K562 (cell line): Measurements from ENCODE around the gene ACY1. TPM values are rescaled to one million over a fixed set of nuclear protein-coding genes. Genes with fewer than 3 reads are reported as not detected.
A peak's percentile ranks its signal among the peaks of the same experiment; 100 is the strongest.

ENCODE experiments used
- ATF7 ChIP-seq: fragments of 450-650 bp; IDR thresholded peaks from 2 replicates; pipeline ENCODE4 v1.7.1; 2014; ENCODE audit warnings: mild to moderate bottlenecking, moderate library complexity
- CTBP1 ChIP-seq: fragments of 450-650 bp; IDR thresholded peaks from 2 replicates; pipeline ENCODE4 v1.6.1; 2016; ENCODE audit warnings: borderline replicate concordance
- FOXM1 ChIP-seq, 2 experiments: fragments of 450-650 bp in 1 of 2; sonication (generic) in 1 of 2; formaldehyde crosslinking in 1 of 2; IDR thresholded peaks; 2 replicates each; pipeline versions ENCODE4 v1.6.1 to v1.9.0; 2017 to 2022; ENCODE audit warnings: low read depth in 2 of 2, mild to moderate bottlenecking in 2 of 2, missing genetic modification reagents in 1 of 2, moderate library complexity in 1 of 2
- GTF2E2 ChIP-seq: fragments of 200-800 bp; sonication (Bioruptor generic); IDR thresholded peaks from 2 replicates; pipeline ENCODE4 v1.6.1; 2016; ENCODE audit warnings: missing genetic modification characterization, missing compliant biosample characterization
- MCM5 ChIP-seq: fragments of 450-650 bp; IDR thresholded peaks from 2 replicates; pipeline ENCODE4 v1.6.1; 2016; ENCODE audit warnings: low read depth
- RCOR1 ChIP-seq, 2 experiments: IDR thresholded peaks; 2 replicates each; pipeline ENCODE4 v1.6.1; 2012; ENCODE audit warnings: low read depth in 2 of 2, low read length in 2 of 2, borderline replicate concordance in 1 of 2, improper control_type of control experiment in 1 of 2
- SAP30 ChIP-seq: fragments of 200-600 bp; sonication (generic); IDR thresholded peaks from 2 replicates; pipeline ENCODE4 v1.6.1; 2012; ENCODE audit warnings: borderline replicate concordance, low read depth, mild to moderate bottlenecking, moderate library complexity, low read length, control low read depth, inconsistent platforms; ENCODE audit not compliant: insufficient read depth, poor library complexity, severe bottlenecking
- SIRT6 ChIP-seq: IDR thresholded peaks from one replicate; pipeline ENCODE4 v1.6.1; 2012; ENCODE audit warnings: low read depth, mild to moderate bottlenecking, control low read depth, inconsistent platforms, low read length, moderate library complexity
- STAT5B ChIP-seq: fragments of 250-450 bp; sonication (Bioruptor Pico); IDR thresholded peaks from 2 replicates; pipeline ENCODE4 v1.8.0; 2021; ENCODE audit warnings: mild to moderate bottlenecking, inconsistent platforms
- THAP7 ChIP-seq: fragments of 250-450 bp; sonication (Bioruptor Pico); IDR thresholded peaks from 2 replicates; pipeline ENCODE4 v1.5.0; 2021
- U2AF1 ChIP-seq: fragments of 200-400 bp; formaldehyde crosslinking; optimal IDR thresholded peaks from 2 replicates; pipeline ENCODE3; 2017; ENCODE audit warnings: mild to moderate bottlenecking, low read depth, low read length, moderate library complexity
- polyA plus RNA-seq, 8 experiments: library from polyadenylated mRNA; depleted of rRNA in 4 of 8; stranded (reverse) in 5 of 8; unstranded in 3 of 8; fragments of >200 nt; fragmentation: Nextera tagmentation in 2 of 8; fragmentation: Illumina TruSeq in 1 of 8; extraction: Ambion mirVana in 2 of 8; extraction: Trizol in 1 of 8; gene quantifications; 2 replicates each; pipeline versions ENCODE4 v1.2.1 to v1.2.3, GENCODE V29; 2011 to 2014; ENCODE audit warnings: inconsistent platforms in 1 of 8, missing spikeins in 1 of 8
- total RNA-seq, 7 experiments: library from RNA; depleted of rRNA in 6 of 7; stranded (reverse); fragments of >200 nt in 6 of 7; fragmentation: Illumina TruSeq in 2 of 7; extraction: Trizol in 2 of 7; gene quantifications; 2 replicates each; pipeline versions ENCODE4 v1.2.1 to v1.2.3, GENCODE V29; 2011 to 2021; ENCODE audit warnings: low replicate concordance in 1 of 7
- TF ChIP-seq, protein P1 (sequence below): sonication (generic); formaldehyde crosslinking; IDR thresholded peaks from 2 replicates; pipeline ENCODE4 v1.8.1; 2023; ENCODE audit warnings: missing genetic modification reagents, mild to moderate bottlenecking, borderline replicate concordance
- TF ChIP-seq, protein P2 (sequence below), 2 experiments: fragments of 150-350 bp in 1 of 2; IDR thresholded peaks; 2 replicates each; pipeline ENCODE4 v1.6.1; 2012 to 2016; ENCODE audit warnings: low read depth in 2 of 2, low read length in 2 of 2, mild to moderate bottlenecking in 1 of 2, moderate library complexity in 1 of 2
- TF ChIP-seq, protein P3 (sequence below): sonication (generic); formaldehyde crosslinking; IDR thresholded peaks from 2 replicates; pipeline ENCODE4 v1.8.0; 2022; ENCODE audit warnings: missing genetic modification reagents, mild to moderate bottlenecking, borderline replicate concordance

The ACY1 gene
- total and polyA plus RNA-seq, 9 of the 15 experiments (the other 6 are each of a cell fraction or from before 2014, with no cell fraction given), result 70.7 to 195 (median 123) TPM

DNA sequence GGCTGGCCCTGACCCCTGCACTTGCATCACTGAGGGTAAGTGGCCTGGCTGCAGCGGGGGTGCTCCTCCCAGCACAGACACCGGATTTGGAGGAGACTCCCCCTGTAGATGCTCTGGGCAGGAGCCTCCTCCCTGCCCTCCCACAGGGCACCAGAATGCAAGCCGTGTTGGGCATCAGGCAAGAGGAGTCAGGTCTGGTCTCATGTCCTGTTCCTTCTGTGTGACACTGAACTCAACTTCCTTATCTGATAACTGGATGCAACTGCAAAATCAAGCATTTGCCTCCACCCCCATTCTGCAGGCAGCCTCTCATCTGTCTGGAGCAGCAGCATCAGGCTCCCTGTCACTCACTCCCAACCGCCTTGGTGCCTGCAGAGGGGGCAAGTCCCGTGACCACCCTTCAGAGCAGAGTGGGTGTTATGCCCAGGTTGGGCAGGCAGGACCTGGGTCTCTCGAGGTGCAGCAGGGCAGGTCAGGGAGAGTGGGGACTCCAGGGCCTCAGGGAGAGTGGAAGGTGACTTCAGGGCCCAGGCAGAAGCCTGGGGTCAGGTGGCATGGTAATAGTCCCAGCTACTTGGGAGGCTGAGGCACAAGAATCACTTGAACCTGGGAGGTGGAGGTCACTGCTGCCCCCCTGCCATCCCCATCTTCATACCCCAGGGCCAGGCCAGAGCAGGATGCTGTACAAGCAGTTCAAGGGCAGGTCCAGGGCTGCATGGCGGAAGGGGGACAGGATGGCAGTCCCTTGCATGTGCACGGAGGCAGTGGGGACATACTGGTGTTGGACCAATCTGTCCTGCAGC lies 22.9 kb downstream of the ACY1 start (continued):
- TF ChIP-seq, protein P1, sequence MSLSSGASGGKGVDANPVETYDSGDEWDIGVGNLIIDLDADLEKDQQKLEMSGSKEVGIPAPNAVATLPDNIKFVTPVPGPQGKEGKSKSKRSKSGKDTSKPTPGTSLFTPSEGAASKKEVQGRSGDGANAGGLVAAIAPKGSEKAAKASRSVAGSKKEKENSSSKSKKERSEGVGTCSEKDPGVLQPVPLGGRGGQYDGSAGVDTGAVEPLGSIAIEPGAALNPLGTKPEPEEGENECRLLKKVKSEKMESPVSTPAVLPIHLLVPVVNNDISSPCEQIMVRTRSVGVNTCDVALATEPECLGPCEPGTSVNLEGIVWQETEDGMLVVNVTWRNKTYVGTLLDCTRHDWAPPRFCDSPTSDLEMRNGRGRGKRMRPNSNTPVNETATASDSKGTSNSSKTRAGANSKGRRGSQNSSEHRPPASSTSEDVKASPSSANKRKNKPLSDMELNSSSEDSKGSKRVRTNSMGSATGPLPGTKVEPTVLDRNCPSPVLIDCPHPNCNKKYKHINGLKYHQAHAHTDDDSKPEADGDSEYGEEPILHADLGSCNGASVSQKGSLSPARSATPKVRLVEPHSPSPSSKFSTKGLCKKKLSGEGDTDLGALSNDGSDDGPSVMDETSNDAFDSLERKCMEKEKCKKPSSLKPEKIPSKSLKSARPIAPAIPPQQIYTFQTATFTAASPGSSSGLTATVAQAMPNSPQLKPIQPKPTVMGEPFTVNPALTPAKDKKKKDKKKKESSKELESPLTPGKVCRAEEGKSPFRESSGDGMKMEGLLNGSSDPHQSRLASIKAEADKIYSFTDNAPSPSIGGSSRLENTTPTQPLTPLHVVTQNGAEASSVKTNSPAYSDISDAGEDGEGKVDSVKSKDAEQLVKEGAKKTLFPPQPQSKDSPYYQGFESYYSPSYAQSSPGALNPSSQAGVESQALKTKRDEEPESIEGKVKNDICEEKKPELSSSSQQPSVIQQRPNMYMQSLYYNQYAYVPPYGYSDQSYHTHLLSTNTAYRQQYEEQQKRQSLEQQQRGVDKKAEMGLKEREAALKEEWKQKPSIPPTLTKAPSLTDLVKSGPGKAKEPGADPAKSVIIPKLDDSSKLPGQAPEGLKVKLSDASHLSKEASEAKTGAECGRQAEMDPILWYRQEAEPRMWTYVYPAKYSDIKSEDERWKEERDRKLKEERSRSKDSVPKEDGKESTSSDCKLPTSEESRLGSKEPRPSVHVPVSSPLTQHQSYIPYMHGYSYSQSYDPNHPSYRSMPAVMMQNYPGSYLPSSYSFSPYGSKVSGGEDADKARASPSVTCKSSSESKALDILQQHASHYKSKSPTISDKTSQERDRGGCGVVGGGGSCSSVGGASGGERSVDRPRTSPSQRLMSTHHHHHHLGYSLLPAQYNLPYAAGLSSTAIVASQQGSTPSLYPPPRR, result no peak
- TF ChIP-seq RCOR1 (IDR thresholded peaks at IDR 0.05; ENCODE audit: borderline replicate concordance in 1 of 2, low read depth in 2 of 2, low read length in 2 of 2), result 0 out of 4 replicates have a peak, but pooled peaks of 1 of the 2 experiments have one; percentile 13
- TF ChIP-seq SAP30, result no peak
- TF ChIP-seq, protein P2, sequence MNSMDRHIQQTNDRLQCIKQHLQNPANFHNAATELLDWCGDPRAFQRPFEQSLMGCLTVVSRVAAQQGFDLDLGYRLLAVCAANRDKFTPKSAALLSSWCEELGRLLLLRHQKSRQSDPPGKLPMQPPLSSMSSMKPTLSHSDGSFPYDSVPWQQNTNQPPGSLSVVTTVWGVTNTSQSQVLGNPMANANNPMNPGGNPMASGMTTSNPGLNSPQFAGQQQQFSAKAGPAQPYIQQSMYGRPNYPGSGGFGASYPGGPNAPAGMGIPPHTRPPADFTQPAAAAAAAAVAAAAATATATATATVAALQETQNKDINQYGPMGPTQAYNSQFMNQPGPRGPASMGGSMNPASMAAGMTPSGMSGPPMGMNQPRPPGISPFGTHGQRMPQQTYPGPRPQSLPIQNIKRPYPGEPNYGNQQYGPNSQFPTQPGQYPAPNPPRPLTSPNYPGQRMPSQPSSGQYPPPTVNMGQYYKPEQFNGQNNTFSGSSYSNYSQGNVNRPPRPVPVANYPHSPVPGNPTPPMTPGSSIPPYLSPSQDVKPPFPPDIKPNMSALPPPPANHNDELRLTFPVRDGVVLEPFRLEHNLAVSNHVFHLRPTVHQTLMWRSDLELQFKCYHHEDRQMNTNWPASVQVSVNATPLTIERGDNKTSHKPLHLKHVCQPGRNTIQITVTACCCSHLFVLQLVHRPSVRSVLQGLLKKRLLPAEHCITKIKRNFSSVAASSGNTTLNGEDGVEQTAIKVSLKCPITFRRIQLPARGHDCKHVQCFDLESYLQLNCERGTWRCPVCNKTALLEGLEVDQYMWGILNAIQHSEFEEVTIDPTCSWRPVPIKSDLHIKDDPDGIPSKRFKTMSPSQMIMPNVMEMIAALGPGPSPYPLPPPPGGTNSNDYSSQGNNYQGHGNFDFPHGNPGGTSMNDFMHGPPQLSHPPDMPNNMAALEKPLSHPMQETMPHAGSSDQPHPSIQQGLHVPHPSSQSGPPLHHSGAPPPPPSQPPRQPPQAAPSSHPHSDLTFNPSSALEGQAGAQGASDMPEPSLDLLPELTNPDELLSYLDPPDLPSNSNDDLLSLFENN (IDR thresholded peaks at IDR 0.05; ENCODE audit: low read depth in 2 of 2, low read length in 2 of 2), result no peak
- no peak for TF ChIP-seq MCM5
- TF ChIP-seq ATF7, result no peak
- TF ChIP-seq STAT5B (CRISPR knock-in tag), result no peak
- TF ChIP-seq GTF2E2 (tag), result no peak
- TF ChIP-seq CTBP1, result peak; percentile 27; the same call in 1 of the 2 replicates
- TF ChIP-seq FOXM1 (IDR thresholded peaks at IDR 0.05; ENCODE audit: low read depth), result no peak
- no peak for TF ChIP-seq FOXM1 (CRISPR knock-in tag; IDR thresholded peaks at IDR 0.05; ENCODE audit: low read depth)
- TF ChIP-seq THAP7 (CRISPR knock-in tag), result no peak
- no peak for TF ChIP-seq SIRT6
- TF ChIP-seq, protein P3, sequence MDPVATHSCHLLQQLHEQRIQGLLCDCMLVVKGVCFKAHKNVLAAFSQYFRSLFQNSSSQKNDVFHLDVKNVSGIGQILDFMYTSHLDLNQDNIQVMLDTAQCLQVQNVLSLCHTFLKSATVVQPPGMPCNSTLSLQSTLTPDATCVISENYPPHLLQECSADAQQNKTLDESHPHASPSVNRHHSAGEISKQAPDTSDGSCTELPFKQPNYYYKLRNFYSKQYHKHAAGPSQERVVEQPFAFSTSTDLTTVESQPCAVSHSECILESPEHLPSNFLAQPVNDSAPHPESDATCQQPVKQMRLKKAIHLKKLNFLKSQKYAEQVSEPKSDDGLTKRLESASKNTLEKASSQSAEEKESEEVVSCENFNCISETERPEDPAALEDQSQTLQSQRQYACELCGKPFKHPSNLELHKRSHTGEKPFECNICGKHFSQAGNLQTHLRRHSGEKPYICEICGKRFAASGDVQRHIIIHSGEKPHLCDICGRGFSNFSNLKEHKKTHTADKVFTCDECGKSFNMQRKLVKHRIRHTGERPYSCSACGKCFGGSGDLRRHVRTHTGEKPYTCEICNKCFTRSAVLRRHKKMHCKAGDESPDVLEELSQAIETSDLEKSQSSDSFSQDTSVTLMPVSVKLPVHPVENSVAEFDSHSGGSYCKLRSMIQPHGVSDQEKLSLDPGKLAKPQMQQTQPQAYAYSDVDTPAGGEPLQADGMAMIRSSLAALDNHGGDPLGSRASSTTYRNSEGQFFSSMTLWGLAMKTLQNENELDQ (CRISPR knock-in tag), result no peak
- TF ChIP-seq U2AF1, result no peak
